Pancreas (tissue), 10 donors: Measurements from ENCODE around the gene CSNK1A1. TPM values are rescaled to one million over a fixed set of nuclear protein-coding genes. Genes with fewer than 3 reads are reported as not detected.
"Not testable (repeated sequence)": the region's sequence is repeated elsewhere in the genome, so short reads cannot be mapped to it uniquely, and the experiment has no call there.

ENCODE experiments used
- ATAC-seq, 4 donors: fragments of 200-7000 bp; cut with Tn5 transposase; one replicate each; pipeline versions ENCODE4 v1.8.0 to v1.9.1; 2020; ENCODE audit warnings: mild to moderate bottlenecking in 4 of 4, moderate library complexity in 4 of 4
- DNase-seq, 6 donors: peaks; one replicate each; pipeline ENCODE4 v3.0.0-alpha.2; 2020
- FAIRE-seq: peaks from 2 replicates; lab custom pipeline; 2012; peaks lifted over from hg19 to GRCh38; lab: Jason Lieb, UNC
- H3K27ac ChIP-seq, 4 donors: fragments of 200-600 bp; sonication (generic); 1 replicate in 3 of 4; 2 replicates in 1 of 4; pipeline versions ENCODE4 v1.5.0 to v1.8.0; 2020
- H3K27me3 ChIP-seq, 4 donors: fragments of 200-600 bp; one replicate each; pipeline ENCODE4 v1.8.0; 2021
- H3K36me3 ChIP-seq, 3 donors: fragments of 200-600 bp; sonication (generic) in 1 of 3; one replicate each; pipeline versions ENCODE4 v1.5.0 to v1.8.0; 2020 to 2021
- H3K4me1 ChIP-seq, 3 donors: fragments of 200-600 bp; one replicate each; pipeline ENCODE4 v1.8.0; 2021
- H3K4me3 ChIP-seq, 4 donors: fragments of 200-600 bp; sonication (generic) in 2 of 4; one replicate each; pipeline versions ENCODE4 v1.5.0 to v1.8.0; 2020 to 2021
- H3K9me3 ChIP-seq, 4 donors: fragments of 200-600 bp; one replicate each; pipeline ENCODE4 v1.8.0; 2021
- CTCF ChIP-seq, 4 donors: fragments of 200-600 bp; sonication (generic) in 3 of 4; IDR thresholded peaks; one replicate each; pipeline versions ENCODE4 v1.5.0 to v1.8.0; 2021; ENCODE audit warnings: antibody characterized with exemption in 4 of 4
- WGBS, 2 donors: extraction: QIAGEN DNeasy Blood & Tissue Kit; methylation state at CpG; one replicate each; pipeline ENCODE4 v1.1.7; 2013; 5-methylcytosine and 5-hydroxymethylcytosine counted together
- intact Hi-C, 3 donors: fragments of 100-400 bp; cut with DNase I; formaldehyde crosslinking; loops; one replicate each; pipeline versions ENCODE4 v1.11.1 to v1.14.2; 2022
- polyA plus RNA-seq, 2 donors: library from polyadenylated mRNA; stranded (reverse); fragments of 200-250 nt; gene quantifications; one replicate each; pipeline ENCODE4 v1.2.3, GENCODE V29; 2013
- total RNA-seq, 6 donors: library from RNA; stranded (reverse); fragmentation: NEBNext Ultra II Directional in 4 of 6; extraction: Animal tissue kit (Norgen Biotek cat#: 25700) in 4 of 6; gene quantifications; one replicate each; pipeline versions ENCODE4 v1.2.1 to v1.2.4, GENCODE V29; 2021 to 2023
- donor health status: healthy with polysubstance abuse.
- donor health status: DM: no; HTN: no; CAD: no; lungs with moderate emphysema.
- donor health status: DM: no; HTN: no; CAD: no.
- donor health status: control.
- donor health status: control.
- donor health status: Bipolar disorder and iron deficiency.
- donor health status: DM: yes; HTN: yes; CAD: no.
- donor health status: DM: no; HTN: no; CAD: no.
- donor health status: DM: no; HTN: no; CAD: no.
- donor health status: DM: yes; HTN: yes; CAD: no.

CSNK1A1 gene
- total and polyA plus RNA-seq, 8 donors = 23.0 to 98.1 (median 74.1) TPM

GRCh38 chr5:149543361-149544027, 7.7 kb downstream of the CSNK1A1 start:
- Histone ChIP-seq H3K27me3 (no peaks in the 10 kb centered on the region), H3K36me3 (peaks cover 0 to 10% (median 2%) of the 10 kb centered on the region in 3 donors), H3K27ac (no peak overlapping the region), H3K4me3 (no peak overlapping the region), H3K4me1 (peaks cover 24 to 48% (median 45%) of the 10 kb centered on the region in 3 donors), H3K9me3 (no peaks in the 10 kb centered on the region)
- intact Hi-C loops = no loop called here
- no peak for DNase-seq
- TF ChIP-seq CTCF (IDR thresholded peaks at IDR 0.05) = no peak
- 41% methylated on average over 8 of the region's 8 CpGs for WGBS, 2 donors
- ATAC-seq = no peak
- no peak for FAIRE-seq

GRCh38 chr5:149541893-149542292, 9.3 kb downstream of the CSNK1A1 start:
- TF ChIP-seq CTCF (IDR thresholded peaks at IDR 0.05) = no peak
- H3K4me3 ChIP-seq = no peak overlapping the region
- FAIRE-seq = no peak
- peaks cover 0 to 14% (median 2%) of the 10 kb centered on the region in 3 donors for H3K36me3 ChIP-seq
- H3K27me3 ChIP-seq = no peaks in the 10 kb centered on the region
- DNase-seq = no peak
- intact Hi-C loops = no loop called here
- H3K27ac ChIP-seq = no peak overlapping the region
- H3K4me1 ChIP-seq = peaks cover 14 to 39% (median 31%) of the 10 kb centered on the region in 3 donors
- H3K9me3 ChIP-seq = no peaks in the 10 kb centered on the region
- ATAC-seq = no peak
- WGBS, 2 donors = 85% methylated on average over 6 of the region's 6 CpGs

GRCh38 chr5:149540089-149540488, 11.2 kb downstream of the CSNK1A1 start:
- ATAC-seq (no peak), DNase-seq (no peak), FAIRE-seq (no peak)
- WGBS, 2 donors = 66 to 69% methylated on average over 3 of the region's 3 CpGs
- intact Hi-C loops = no loop called here
- Histone ChIP-seq H3K4me3 (no peak overlapping the region), H3K9me3 (no peaks in the 10 kb centered on the region), H3K27ac (no peak overlapping the region), H3K4me1 (peaks cover 16 to 36% (median 26%) of the 10 kb centered on the region in 3 donors), H3K36me3 (peaks cover 0 to 9% (median 2%) of the 10 kb centered on the region in 3 donors), H3K27me3 (no peaks in the 10 kb centered on the region)
- TF ChIP-seq CTCF (IDR thresholded peaks at IDR 0.05) = no peak

- FAIRE-seq (no peak), ATAC-seq (no peak), DNase-seq (no peak)
- intact Hi-C loops = no loop called here
- Histone ChIP-seq H3K4me3 (no peak overlapping the region), H3K27me3 (no peaks in the 10 kb centered on the region), H3K36me3 (peaks cover 0 to 5% (median 0%) of the 10 kb centered on the region in 3 donors), H3K27ac (no peak overlapping the region), H3K9me3 (no peaks in the 10 kb centered on the region), H3K4me1 (peaks cover 14 to 19% (median 15%) of the 10 kb centered on the region in 3 donors)
- 70 to 92% methylated on average over 1 of the region's 1 CpG for WGBS, 2 donors
- TF ChIP-seq CTCF (IDR thresholded peaks at IDR 0.05) = no peak
Observed at GRCh38 chr5:149537374-149537975, 13.8 kb downstream of the CSNK1A1 start.

GRCh38 chr5:149535787-149536186, 15.5 kb downstream of the CSNK1A1 start:
- H3K4me3 ChIP-seq, FAIRE-seq, H3K27ac ChIP-seq, H3K9me3 ChIP-seq, ATAC-seq, DNase-seq, intact Hi-C loops, H3K27me3 ChIP-seq, H3K36me3 ChIP-seq: not testable (repeated sequence)
- H3K4me1 ChIP-seq = peaks cover 14 to 19% (median 15%) of the 10 kb centered on the region in 3 donors
- 89 to 91% methylated on average over 6 of the region's 6 CpGs for WGBS, 2 donors
